ENCODE results near the gene RFX2. TPM values are rescaled to one million over a fixed set of nuclear protein-coding genes. Genes with fewer than 3 reads are reported as not detected.

The RFX2 gene
- total and polyA plus RNA-seq, 10 of the 15 experiments (the other 5 are each of a cell fraction or from before 2014, with no cell fraction given), result 3.2 to 9.8 (median 4.7) TPM

DNA sequence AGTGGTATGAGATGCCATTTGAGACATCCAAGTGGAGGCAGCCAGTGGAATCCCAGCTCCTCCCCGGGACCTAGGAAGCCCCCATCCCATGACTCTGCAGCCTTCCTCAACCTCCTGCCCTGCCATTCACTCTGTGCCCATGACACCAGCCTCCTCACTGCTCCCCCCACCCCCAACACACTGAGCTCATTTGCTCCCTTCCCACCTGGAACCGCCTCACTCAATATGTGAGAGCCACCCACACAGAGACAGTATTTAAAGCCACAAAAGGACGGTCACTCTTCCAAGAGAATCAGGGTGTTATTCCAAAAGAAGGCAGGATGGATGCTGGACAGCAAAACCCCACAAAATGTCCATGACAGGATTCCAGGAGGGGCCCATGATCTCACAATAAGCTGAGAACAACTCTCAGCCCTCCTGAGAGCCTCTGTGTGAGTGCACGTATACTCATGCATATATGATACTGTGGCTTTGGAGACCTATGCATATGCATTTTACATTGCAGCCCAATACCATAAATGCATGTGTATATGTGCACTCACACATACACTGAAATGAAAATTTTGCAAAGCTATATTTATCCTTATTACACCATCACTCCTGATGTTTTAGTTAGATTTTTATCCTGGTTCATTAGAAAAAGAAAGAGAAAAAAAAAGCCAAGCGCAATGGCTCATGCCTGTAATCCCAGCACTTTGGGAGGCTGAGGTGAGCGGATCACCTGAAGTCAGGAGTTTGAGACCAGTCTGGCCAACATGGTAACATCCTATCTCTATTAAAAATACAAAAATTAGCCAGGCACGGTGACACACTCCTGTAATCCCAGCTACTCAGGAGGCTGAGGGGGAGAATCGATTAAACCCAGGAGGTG is 121.5 kb downstream of the RFX2 start:
- CTCF ChIA-PET, result interaction anchor here (0.6 to 7.8 kb wide), 20 partner anchors 10 to 505 kb away, joined by 3 to 76 read pairs (median 6); partner anchors contain the start of gene RANBP3
- Histone ChIP-seq H4K20me1 (ENCODE audit: control insufficient read depth, insufficient read depth) (no peaks in the 10 kb centered on the region), H3K27me3 (replicated peaks in 1 of 2; ENCODE audit: control insufficient read depth in 2 of 2, insufficient read depth in 2 of 2, low read length in 1 of 2) (no peaks in the 10 kb centered on the region), H3K4me2 (ENCODE audit: control insufficient read depth, insufficient read depth) (no peak overlapping the region), H3K36me3 (ENCODE audit: control insufficient read depth in 2 of 2, insufficient read depth in 2 of 2, low read length in 1 of 2) (no peaks in the 10 kb centered on the region), H3K27ac (ENCODE audit: control insufficient read depth, insufficient read depth) (no peak overlapping the region), H3K9me3 (replicated peaks; ENCODE audit: control insufficient read depth, insufficient read depth, low read length) (no peaks in the 10 kb centered on the region), H2AFZ (ENCODE audit: control insufficient read depth, low read depth, low read length) (no peak overlapping the region; the same call in 1 of the 2 replicates), H3K4me1 (ENCODE audit: control insufficient read depth, insufficient read depth, low read length) (peaks cover 8% of the 10 kb centered on the region), H3K4me3 (no peak overlapping the region), H3K9ac (ENCODE audit: control insufficient read depth, insufficient read depth, low read length) (no peak overlapping the region), H3K79me2 (ENCODE audit: control insufficient read depth, insufficient read depth, low read length) (no peaks in the 10 kb centered on the region)
- BruUV-seq (replicated peaks), result no TSS peak
- TF ChIP-seq RUNX3 (IDR thresholded peaks at IDR 0.05; ENCODE audit: low read length) (peak; percentile 33; the same call in 1 of the 2 replicates), CEBPZ (IDR thresholded peaks at IDR 0.05; ENCODE audit: low read depth, low read length) (no peak), CBFB (IDR thresholded peaks at IDR 0.05; ENCODE audit: low read depth) (no peak), POU2F2 (IDR thresholded peaks at IDR 0.05; ENCODE audit: borderline replicate concordance, low read depth, low read length) (peak; percentile 98)
- POLR2A ChIA-PET, result interaction anchor here (1.2 kb wide), 1 partner anchor 8 kb away, joined by 3 read pairs; no protein-coding TSS in a partner anchor
- SMC1A ChIA-PET (ENCODE audit: uncharacterized antibody, unreplicated experiment), result interaction anchor here (1.0 to 4.2 kb wide), 16 partner anchors 10 to 138 kb away, joined by 3 to 28 read pairs (median 6); partner anchors contain the start of gene RANBP3
- RAD21 ChIA-PET (ENCODE audit: unreplicated experiment), result interaction anchor here (0.6 to 4.7 kb wide), 9 partner anchors 9 to 198 kb away, joined by 3 to 19 read pairs (median 7); partner anchors contain the start of gene DUS3L
- intact Hi-C loops (cut with micrococcal nuclease; ENCODE audit: unreplicated experiment), result no loop called here
- in situ Hi-C loops (cut with MboI), result no loop called here
- ATAC-seq, result peak; percentile 78
- no peak for FAIRE-seq
- 66% methylated on average over 8 of the region's 8 CpGs for WGBS (ENCODE audit: insufficient coverage, insufficient replicate concordance, low lambda C conversion rate, missing lambda C conversion rate)
- DNase-seq (ENCODE audit: low read depth, low spot score), result no peak
